ENCODE measurements around the gene ASTN2.
"Not testable (repeated sequence)": the region's sequence is repeated elsewhere in the genome, so short reads cannot be mapped to it uniquely, and the experiment has no call there.

Gene ASTN2

DNA sequence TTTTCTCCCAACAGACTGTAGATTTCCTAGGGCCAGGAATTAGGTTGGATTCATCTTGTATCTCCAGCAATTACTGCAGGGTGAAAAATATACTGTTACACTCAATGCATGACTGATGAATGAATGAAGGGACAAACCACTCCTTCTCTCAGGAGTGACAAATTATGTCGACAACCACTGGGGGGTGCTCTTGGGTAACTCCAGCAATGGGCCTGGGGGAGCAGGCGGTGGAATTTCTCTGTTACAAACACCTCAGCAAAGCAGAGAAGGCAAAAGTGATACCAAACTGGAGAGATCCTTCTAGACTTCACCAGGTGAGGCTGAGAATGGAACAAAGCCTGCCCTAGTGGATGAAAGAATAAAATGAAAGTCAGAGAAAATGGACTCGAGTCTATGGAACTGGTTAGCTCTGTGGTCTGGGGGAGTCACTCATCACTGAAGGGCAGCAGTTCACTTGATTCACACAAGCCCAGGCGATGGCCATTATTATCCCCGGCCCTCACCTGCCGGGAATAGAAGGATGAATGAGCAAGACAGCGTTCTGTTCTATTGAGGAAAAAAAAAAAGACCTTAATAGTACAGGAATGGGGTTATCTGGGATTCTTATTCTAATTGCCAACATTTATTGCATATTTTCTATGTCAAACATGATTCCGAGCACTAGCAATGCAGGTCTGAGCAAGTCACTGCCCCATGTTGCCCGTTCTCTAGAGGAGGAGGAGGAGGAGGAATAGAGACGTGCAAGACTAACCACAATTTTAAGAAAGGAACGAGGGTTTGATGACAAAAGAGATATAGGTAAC, 341.1 kb downstream of the ASTN2 start:
- TF ChIP-seq CTCF (IDR thresholded peaks at IDR 0.05; ENCODE audit: low read depth, low read length), result peak; percentile 75
- Histone ChIP-seq H3K27me3 (ENCODE audit: insufficient read depth, low read depth, severe bottlenecking) (no peaks in the 10 kb centered on the region), H3K9me3 (ENCODE audit: severe bottlenecking) (no peaks in the 10 kb centered on the region), H3K4me3 (ENCODE audit: low read depth, low read length) (no peak overlapping the region), H3K36me3 (0 out of 2 replicates have a peak, but pooled peaks cover 3% of the 10 kb centered on the region), H3K27ac (peak overlapping the region; percentile 40)
- peak; percentile 89 for DNase-seq

GRCh38 chr9:117073071-117073470, 341.8 kb downstream of the ASTN2 start:
- Histone ChIP-seq H3K36me3 (0 out of 2 replicates have a peak, but pooled peaks cover 3% of the 10 kb centered on the region), H3K27me3 (ENCODE audit: insufficient read depth, low read depth, severe bottlenecking) (no peaks in the 10 kb centered on the region), H3K9me3 (ENCODE audit: severe bottlenecking) (no peaks in the 10 kb centered on the region), H3K4me3 (ENCODE audit: low read depth, low read length) (no peak overlapping the region), H3K27ac (no peak overlapping the region)
- TF ChIP-seq CTCF (IDR thresholded peaks at IDR 0.05; ENCODE audit: low read depth, low read length), result peak; percentile 32; the same call in 1 of the 2 replicates
- DNase-seq, result no peak

DNA sequence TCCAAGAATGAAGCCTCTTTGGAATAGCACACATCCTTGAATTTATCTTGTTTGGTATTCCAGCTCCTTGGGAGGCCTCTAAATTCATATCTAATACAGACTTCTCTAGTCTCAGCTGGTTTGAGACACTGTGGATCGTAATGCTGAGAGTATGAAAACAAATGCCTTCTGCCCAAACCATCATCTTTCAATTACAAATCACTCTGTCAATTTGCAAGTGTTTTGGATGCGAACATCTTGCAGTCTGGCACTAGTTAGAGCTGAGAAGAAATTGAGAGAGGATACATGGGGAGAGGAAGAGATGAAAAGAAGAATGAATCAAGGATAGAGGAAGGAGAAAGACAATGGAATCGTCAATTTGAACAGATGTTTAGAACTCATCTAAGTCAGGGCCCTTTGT, 342.6 kb downstream of the ASTN2 start:
- H3K27ac ChIP-seq, result no peak overlapping the region

DNA sequence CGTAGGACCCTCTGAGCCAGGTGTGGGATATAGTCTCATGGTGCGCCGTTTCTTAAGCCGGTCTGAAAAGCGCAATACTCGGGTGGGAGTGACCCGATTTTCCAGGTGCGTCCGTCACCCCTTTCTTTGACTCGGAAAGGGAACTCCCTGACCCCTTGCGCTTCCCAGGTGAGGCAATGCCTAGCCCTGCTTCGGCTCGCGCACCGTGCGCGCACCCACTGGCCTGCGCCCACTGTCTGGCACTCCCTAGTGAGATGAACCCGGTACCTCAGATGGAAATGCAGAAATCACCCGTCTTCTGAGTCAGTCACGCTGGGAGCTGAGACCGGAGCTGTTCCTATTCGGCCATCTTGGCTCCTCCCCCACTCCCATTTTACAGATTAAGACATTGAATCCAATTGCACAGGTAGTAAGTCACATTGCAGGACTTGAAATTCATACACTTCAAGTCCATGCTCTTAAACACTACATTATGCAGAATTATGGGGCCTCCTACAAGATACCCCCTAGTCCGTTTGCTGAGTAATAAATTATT, 343.1 kb downstream of the ASTN2 start:
- not testable (repeated sequence) for DNase-seq; H3K27ac ChIP-seq; H3K9me3 ChIP-seq (ENCODE audit: severe bottlenecking); H3K36me3 ChIP-seq; H3K4me3 ChIP-seq (ENCODE audit: low read depth, low read length); H3K27me3 ChIP-seq (ENCODE audit: insufficient read depth, low read depth, severe bottlenecking)

More for the DNA sequence above, 342.6 kb downstream of the ASTN2 start:
- no peak for DNase-seq
- H3K27me3 ChIP-seq (ENCODE audit: insufficient read depth, low read depth, severe bottlenecking), result no peaks in the 10 kb centered on the region
- H3K9me3 ChIP-seq (ENCODE audit: severe bottlenecking), result no peaks in the 10 kb centered on the region
- H3K36me3 ChIP-seq, result 0 out of 2 replicates have a peak, but pooled peaks cover 3% of the 10 kb centered on the region
- TF ChIP-seq CTCF (IDR thresholded peaks at IDR 0.05; ENCODE audit: low read depth, low read length), result no peak
- no peak overlapping the region for H3K4me3 ChIP-seq (ENCODE audit: low read depth, low read length)

GRCh38 chr9:117063721-117064471, 351.0 kb downstream of the ASTN2 start:
- no peaks in the 10 kb centered on the region for H3K27me3 ChIP-seq (ENCODE audit: insufficient read depth, low read depth, severe bottlenecking)
- no peak for TF ChIP-seq CTCF (IDR thresholded peaks at IDR 0.05; ENCODE audit: low read depth, low read length)
- peaks cover 8% of the 10 kb centered on the region; the same call in 1 of the 2 replicates for H3K36me3 ChIP-seq
- H3K4me3 ChIP-seq (ENCODE audit: low read depth, low read length), result no peak overlapping the region
- no peak overlapping the region for H3K27ac ChIP-seq
- H3K9me3 ChIP-seq (ENCODE audit: severe bottlenecking), result no peaks in the 10 kb centered on the region
- DNase-seq, result no peak

GRCh38 chr9:117060963-117061362, 353.9 kb downstream of the ASTN2 start:
- Histone ChIP-seq H3K27ac (no peak overlapping the region), H3K36me3 (peaks cover 8% of the 10 kb centered on the region; the same call in 1 of the 2 replicates), H3K4me3 (ENCODE audit: low read depth, low read length) (no peak overlapping the region), H3K9me3 (ENCODE audit: severe bottlenecking) (no peaks in the 10 kb centered on the region), H3K27me3 (ENCODE audit: insufficient read depth, low read depth, severe bottlenecking) (no peaks in the 10 kb centered on the region)
- DNase-seq, result no peak
- TF ChIP-seq CTCF (IDR thresholded peaks at IDR 0.05; ENCODE audit: low read depth, low read length), result no peak
